ENCODE data around the gene RNF144B.

DNA sequence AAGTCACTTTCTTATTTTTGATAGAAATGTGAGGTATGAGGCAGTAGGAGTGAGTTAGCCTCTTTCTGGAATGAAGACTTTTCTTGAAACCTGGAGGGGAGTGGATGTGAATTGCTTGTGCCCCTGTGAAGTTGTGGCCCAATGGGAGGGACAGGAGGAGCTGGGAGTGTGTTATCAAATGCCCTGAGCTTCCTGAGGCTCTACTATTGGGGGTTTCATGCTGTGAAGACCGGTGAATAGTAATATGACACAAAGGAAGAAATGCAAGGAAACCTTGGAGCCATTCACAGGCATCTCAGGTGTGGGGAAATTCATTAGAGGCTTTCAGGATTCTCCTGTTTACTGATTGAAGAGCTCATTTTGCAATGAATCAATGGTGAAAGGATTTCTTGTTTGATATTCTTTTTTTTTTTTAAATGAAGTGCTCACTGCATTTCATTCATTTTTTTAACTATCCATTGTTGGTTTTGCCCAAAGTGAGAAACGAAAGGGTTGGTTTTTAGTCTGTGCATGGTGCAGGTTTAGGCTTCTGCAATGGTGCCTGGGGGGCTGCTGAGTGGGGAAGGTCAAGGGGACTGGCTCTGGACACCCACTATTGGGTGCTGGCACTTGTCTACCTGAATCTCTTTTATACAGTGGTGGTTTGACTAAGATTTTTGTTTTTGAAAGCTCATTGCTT is 8.2 kb downstream of the RNF144B start:
- TF ChIP-seq, protein P1, sequence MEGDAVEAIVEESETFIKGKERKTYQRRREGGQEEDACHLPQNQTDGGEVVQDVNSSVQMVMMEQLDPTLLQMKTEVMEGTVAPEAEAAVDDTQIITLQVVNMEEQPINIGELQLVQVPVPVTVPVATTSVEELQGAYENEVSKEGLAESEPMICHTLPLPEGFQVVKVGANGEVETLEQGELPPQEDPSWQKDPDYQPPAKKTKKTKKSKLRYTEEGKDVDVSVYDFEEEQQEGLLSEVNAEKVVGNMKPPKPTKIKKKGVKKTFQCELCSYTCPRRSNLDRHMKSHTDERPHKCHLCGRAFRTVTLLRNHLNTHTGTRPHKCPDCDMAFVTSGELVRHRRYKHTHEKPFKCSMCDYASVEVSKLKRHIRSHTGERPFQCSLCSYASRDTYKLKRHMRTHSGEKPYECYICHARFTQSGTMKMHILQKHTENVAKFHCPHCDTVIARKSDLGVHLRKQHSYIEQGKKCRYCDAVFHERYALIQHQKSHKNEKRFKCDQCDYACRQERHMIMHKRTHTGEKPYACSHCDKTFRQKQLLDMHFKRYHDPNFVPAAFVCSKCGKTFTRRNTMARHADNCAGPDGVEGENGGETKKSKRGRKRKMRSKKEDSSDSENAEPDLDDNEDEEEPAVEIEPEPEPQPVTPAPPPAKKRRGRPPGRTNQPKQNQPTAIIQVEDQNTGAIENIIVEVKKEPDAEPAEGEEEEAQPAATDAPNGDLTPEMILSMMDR (IDR thresholded peaks at IDR 0.05), result no peak
- no peak for TF ChIP-seq POLR2A (IDR thresholded peaks at IDR 0.05)
